GM21367 (cell line): ENCODE measurements around the gene EXOC7.

Experiments
- ATAC-seq: cut with Tn5 transposase; IDR thresholded peaks from one replicate; pipeline ENCODE4 v1.9.1; 2021; ENCODE audit not compliant: unreplicated experiment

Gene EXOC7

GRCh38 chr17:76138896-76139752 is 35.5 kb upstream of the EXOC7 start:
- no peak for ATAC-seq

DNA sequence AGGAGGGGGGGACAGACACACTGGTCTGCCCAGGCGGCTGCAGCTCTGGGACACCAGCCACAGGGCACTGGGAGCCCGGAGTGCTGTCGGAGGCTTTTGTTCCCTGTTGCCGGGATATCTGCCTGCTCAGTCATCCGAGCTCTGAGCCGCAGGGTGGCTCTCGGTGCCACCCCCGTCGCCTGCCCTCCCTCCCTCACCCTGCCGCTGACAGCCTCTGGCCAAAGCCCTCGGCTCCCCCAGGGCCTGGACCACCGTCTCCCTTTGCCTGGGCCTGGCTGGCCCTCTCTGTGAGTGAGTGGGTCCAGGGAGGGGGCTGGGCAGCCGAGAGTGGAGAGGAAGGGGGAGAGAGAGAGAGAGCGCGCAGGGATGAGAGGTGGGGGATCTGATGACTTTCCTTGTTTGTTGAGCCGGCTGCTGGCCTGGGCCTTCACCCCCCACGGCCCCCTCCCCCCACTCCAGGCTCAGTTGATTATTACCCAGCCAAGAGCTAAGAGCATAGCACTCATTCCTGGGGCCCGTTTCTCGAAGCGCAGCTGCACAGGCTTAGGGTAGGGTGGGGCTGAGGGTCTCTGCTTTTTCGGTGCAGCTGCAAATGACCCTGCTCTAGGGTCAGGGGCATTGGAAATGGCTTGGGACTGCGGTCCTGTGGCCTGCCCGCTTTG is 34.8 kb upstream of the EXOC7 start:
- ATAC-seq = no peak

DNA sequence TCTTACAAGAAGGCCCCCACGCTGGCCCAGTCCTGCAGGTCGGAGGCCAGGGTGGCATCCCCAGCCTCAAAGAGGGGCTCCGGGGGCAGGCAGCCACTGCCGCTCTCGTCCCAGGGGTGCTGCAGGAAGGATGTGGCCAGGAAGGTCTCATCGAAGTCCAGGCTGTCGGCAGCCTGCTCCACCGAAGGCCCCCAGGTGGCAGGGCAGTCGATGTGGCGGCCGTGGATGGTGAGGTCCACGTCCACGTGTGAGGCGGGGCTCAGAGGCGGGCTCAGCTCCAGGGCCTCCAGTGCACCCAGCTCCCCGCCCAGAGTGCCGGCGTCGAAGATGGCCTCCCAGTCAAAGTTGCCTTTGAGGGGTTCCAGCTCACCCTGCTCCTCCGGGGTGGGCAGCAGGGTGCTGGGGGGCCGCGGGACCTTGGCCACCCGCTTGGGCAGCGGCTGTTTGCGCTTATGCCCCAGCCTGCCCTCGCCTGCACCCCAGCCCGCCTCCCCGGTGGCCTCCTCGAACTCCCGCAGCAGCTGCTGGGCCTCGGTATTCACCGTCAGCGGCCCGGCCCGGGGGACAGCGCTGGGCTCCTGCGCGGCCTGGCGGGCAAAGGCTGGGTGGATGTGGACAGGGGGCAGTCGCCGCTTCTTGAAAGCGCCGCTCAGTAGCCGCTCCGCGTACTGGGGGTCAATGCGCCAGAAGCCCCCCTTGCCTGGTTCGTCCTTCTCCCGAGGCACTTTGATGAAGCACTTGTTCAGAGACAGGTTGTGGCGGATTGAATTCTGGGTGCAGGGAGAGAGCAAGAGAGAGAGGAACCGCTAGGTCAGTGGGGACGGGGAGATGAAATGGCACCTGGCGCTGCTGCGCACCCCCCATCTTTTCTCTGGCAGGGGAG is 34.0 kb upstream of the EXOC7 start:
- no peak for ATAC-seq

GRCh38 chr17:76137001-76137350 is 33.4 kb upstream of the EXOC7 start:
- no peak for ATAC-seq

DNA sequence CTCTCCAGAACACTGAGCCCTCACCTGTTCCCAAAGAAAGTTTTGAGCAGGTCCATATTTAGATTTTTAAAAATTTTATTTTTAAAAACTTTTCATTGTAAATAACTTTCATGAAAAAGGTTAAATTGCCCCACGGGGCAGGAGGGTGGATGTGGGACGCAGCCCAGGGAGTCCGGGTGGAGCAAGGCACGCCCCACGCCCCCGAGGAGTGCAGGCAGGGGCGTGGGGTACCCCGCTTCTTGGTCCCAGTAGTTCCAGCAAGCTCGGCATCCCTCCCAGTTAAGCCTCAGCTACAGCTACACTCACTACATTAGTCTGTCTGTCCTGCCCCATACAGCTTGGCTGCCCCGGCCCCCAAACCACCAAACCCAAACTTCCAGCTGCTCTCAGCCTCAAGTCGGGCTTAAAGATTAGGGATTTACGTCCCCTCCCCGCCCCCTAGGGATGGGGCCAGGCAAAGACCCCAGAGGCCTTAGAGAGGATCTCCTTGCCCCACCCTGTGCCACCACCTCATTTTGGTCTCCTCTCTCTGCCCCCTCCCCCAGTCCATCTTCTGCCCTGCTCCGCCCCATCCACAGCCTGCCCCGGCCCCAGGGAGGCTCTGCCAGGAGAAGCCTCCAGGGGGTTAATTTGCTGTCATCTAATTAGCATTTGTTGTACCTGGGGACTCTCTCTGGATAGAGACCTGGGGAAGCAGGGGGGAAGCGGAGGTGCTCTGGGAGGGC is 32.9 kb upstream of the EXOC7 start:
- ATAC-seq = no peak

DNA sequence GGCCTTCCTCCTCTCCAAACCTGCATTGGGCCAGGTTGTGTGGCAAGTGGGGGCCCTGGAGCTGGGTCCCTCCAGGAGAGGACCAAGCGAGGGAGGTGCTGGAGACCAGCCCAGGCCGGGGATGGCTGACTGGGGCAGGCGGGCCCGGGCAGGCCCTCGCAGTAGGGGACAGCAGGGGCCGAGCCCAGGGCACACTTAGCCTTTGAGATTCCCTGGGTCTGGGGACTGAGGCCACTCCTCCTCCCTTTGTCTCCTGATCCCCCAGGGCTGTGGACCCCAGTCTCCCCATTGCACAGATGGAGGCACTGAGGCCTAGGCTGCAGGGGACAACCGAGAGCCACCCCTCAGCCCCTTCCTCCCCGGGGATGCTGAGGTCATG is 32.2 kb upstream of the EXOC7 start:
- no peak for ATAC-seq

GRCh38 chr17:76134911-76135809 is 31.6 kb upstream of the EXOC7 start:
- ATAC-seq = no peak

GRCh38 chr17:76132574-76133338 is 29.2 kb upstream of the EXOC7 start:
- no peak for ATAC-seq

- ATAC-seq = no peak
These were observed 28.3 kb upstream of the EXOC7 start for GRCh38 chr17:76131692-76132573.

DNA sequence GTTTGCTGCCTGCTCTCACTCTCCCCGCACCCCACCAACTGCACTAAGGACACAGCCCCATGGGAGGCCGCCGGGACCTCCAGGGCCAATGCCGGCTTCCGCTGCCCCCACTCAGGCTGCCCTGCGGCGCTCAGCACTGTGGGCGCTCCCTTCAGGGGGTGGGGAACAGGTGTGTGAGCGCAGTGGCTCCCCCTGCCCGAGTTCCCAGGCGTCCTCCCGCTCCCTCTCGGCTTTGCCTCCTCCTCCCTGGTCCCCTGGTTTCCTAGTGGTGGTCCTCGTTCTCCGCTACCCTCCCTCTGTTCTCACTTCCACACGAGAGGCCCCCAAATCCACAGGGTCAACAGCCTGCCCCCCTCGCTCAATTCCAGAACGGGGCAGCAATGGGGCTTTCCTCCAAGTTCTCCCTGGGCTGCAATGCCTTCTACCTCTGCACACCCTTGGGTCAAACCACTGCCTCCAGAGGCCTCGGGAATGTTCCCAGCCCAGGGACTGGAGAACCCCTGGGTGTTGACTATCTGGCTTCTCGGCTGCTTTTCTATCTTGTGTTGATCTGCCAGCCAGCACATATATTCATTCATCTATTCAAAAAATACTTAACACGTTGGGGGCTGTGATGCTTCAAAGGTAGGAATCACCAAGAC is 27.6 kb upstream of the EXOC7 start:
- ATAC-seq = no peak

DNA sequence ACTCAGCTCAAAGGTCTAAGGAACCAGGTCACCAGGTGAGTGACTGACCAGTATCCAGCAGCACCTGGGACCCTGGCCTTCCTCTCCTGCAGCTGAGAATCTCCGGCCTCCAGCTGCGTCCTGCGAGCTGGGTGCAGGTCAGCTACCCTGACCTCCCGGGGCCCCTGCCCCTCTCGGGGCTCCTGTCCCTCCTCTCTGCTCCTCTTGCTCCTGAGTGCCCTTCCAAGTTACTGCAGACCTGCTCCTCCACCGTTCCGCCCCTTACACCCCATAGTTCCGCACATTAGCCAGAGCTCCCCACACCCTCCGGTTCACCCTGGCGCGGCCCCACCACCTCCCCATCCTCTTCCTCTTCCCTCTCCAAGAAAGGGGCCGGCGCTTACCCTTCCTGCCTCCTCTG is 26.9 kb upstream of the EXOC7 start:
- no peak for ATAC-seq

DNA sequence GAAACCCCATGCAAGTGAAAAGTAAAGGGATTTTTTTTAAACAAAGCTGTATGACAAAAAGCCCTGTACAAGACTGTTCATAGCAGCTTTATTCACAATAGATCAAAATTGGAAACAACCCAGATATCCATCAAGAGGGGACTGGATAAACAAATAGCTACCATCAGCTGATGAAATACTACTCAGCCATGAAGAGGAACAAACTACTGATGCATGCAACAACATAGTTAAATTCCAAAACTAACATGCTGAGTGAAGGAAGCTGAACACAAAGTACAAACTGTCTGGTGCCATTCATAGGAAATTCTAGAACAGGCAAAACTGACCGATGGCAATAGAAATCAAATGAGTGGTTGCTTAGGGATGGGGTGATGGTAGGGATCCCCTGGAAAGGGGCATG is 22.3 kb upstream of the EXOC7 start:
- no peak for ATAC-seq

DNA sequence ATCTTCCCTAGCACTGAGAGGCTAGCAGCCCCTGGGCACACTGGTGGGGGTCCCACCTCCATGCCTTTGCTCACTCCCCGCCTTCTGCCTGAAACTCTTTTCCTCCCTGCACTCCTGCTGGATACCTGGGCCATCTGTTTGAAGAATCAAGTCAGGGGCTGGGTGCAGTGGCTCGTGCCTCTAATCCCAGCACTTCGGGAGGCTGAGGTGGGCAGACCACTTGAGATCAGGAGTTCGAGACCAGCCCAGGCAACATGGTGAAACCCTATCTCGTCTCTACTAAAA is 21.7 kb upstream of the EXOC7 start:
- ATAC-seq = no peak

GRCh38 chr17:76124582-76125390 is 21.2 kb upstream of the EXOC7 start:
- ATAC-seq = no peak

- no peak for ATAC-seq
These were observed 20.4 kb upstream of the EXOC7 start for GRCh38 chr17:76123749-76124581.

DNA sequence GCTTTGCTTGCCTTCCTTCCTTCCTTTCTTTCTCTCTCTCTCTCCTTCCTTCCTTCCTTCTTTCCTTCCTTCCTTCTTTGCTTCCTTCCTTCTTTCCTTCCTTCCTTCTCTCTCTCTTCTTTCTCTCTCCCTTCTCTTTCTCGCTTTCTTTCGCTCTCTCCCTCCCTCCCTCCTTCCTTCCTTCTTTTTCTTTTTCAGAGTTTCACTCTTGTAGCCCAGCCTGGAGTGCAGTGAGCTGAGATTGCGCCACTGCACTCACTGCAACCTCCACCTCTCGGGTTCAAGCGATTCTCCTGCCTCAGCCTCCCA is 19.6 kb upstream of the EXOC7 start:
- no peak for ATAC-seq
